Naive B cell (primary cell): ENCODE data around the gene TTC16. TPM values are rescaled to one million over a fixed set of nuclear protein-coding genes. Genes with fewer than 3 reads are reported as not detected.

ENCODE experiments used
- ATAC-seq, 2 donors: fragments of 150-1000 bp; cut with Tn5 transposase; 2 replicates each; pipeline ENCODE4 v1.10.0; 2021; ENCODE audit warnings: low read depth in 2 of 2, mild to moderate bottlenecking in 2 of 2, moderate library complexity in 2 of 2
- DNase-seq: peaks from one replicate; pipeline ENCODE4 v3.0.0; 2022
- H3K27ac Mint-ChIP-seq, 6 donors: one replicate each; pipeline ENCODE4 v1.8.0; 2020 to 2022; ENCODE audit warnings: mild to moderate bottlenecking in 6 of 6, mixed read lengths in 6 of 6, moderate library complexity in 5 of 6, inconsistent platforms in 2 of 6
- H3K27me3 Mint-ChIP-seq, 3 donors: one replicate each; pipeline ENCODE4 v1.8.0; 2021 to 2022; ENCODE audit warnings: mixed read lengths in 3 of 3, mild to moderate bottlenecking in 1 of 3
- H3K36me3 Mint-ChIP-seq, 2 donors: one replicate each; pipeline ENCODE4 v1.8.0; 2020 to 2022; ENCODE audit warnings: mixed read lengths in 2 of 2, inconsistent platforms in 1 of 2, mild to moderate bottlenecking in 1 of 2
- H3K4me1 Mint-ChIP-seq, 3 donors: one replicate each; pipeline ENCODE4 v1.8.0; 2020 to 2022; ENCODE audit warnings: mixed read lengths in 3 of 3, inconsistent platforms in 1 of 3, mild to moderate bottlenecking in 1 of 3, moderate library complexity in 1 of 3
- H3K4me3 Mint-ChIP-seq, 8 donors: one replicate each; pipeline ENCODE4 v1.8.0; 2020 to 2022; ENCODE audit warnings: mild to moderate bottlenecking in 8 of 8, mixed read lengths in 8 of 8, moderate library complexity in 8 of 8, inconsistent platforms in 2 of 8
- H3K9me3 Mint-ChIP-seq, 7 donors: one replicate each; pipeline ENCODE4 v1.8.0; 2020 to 2022; ENCODE audit warnings: mixed read lengths in 7 of 7, mild to moderate bottlenecking in 5 of 7, inconsistent platforms in 2 of 7, moderate library complexity in 1 of 7
- polyA plus RNA-seq, 6 donors: library from polyadenylated mRNA; unstranded; fragments of 300-500 nt; fragmentation: Illumina TruSeq; gene quantifications; one replicate each; pipeline ENCODE4 v1.2.3, GENCODE V29; 2021; ENCODE audit warnings: low read depth in 6 of 6

TTC16 gene
- polyA plus RNA-seq, 6 donors from 2014 or later = 0.66 TPM; not detected in 5

DNA sequence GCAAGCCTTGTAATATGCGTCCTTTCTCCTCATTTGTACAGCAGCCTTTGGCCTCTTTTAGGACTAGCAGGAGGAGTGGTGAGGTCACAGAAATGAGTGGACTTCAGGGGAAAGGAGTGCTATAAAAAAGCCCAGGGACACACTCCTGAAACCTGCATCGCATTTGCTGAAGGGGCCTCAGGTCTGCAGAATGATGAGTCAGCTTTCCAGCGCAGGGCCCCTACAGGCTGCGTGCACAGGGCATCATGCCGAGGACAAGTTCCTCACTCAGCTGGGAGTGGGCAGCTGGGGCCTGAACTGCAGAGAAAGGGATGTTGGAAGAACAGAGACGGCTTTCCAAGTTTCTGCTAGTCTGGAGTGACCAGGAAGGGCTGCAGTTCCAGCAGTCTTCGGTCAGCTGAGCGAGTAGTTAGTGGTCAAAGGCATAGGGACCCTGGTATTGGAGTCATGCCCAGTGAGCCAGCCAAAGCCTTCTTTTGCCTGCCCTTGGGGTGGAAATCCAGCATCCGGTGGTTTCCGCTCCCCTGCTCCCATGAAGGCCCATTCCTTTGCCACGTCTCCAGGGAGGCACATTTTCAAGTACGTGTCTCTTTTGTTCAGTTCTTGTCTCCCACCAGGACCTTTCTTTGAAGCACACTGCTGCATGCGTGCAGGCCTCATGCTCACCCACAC lies 26.4 kb upstream of the TTC16 start:
- H3K27me3 Mint-ChIP-seq = peaks cover 3 to 7% (median 5%) of the 10 kb centered on the region in 3 donors
- H3K36me3 Mint-ChIP-seq = no peaks in the 10 kb centered on the region
- ATAC-seq (no peak), DNase-seq (no peak)
- H3K27ac Mint-ChIP-seq = peak overlapping the region in 2 of 6 donors; percentile 39 to 49
- no peaks in the 10 kb centered on the region for H3K4me1 Mint-ChIP-seq
- H3K9me3 Mint-ChIP-seq = no peaks in the 10 kb centered on the region
- no peak overlapping the region for H3K4me3 Mint-ChIP-seq

DNA sequence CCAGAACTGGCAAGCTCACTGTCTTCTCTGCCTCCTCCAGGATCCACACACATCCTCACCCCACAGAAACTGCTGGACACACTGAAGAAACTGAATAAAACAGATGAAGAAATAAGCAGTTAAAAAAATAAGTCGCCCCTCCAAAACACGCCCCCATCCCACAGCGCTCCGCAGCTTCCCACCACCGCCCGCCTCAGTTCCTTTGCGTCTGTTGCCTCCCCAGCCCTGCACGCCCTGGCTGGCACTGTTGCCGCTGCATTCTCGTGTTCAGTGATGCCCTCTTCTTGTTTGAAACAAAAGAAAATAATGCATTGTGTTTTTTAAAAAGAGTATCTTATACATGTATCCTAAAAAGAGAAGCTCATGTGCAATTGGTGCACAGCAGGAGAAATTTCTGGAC lies 25.1 kb upstream of the TTC16 start:
- Mint-ChIP-seq H3K4me3 (no peak overlapping the region), H3K4me1 (no peaks in the 10 kb centered on the region), H3K27me3 (peaks cover 0 to 5% (median 3%) of the 10 kb centered on the region in 3 donors), H3K36me3 (no peaks in the 10 kb centered on the region), H3K27ac (no peak overlapping the region), H3K9me3 (no peaks in the 10 kb centered on the region)
- no peak for DNase-seq
- no peak for ATAC-seq

DNA sequence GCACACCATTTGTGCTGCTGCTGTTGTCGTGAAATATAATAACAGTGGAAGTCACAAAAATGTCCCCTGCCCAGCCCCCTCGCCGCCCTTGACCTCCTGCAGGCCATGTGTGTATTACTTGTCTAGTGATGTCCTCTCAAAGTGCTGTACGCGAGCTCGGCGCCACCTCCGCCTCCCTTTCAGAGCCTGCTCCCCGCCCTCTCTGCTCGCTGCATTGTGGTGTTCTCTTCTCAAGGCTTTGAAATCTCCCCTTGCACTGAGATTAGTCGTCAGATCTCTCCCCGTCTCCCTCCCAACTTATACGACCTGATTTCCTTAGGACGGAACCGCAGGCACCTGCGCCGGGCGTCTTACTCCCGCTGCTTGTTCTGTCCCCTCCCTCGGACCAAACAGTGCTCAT lies 23.8 kb upstream of the TTC16 start:
- no peak overlapping the region for H3K27ac Mint-ChIP-seq
- peaks cover 0 to 5% (median 0%) of the 10 kb centered on the region in 3 donors for H3K27me3 Mint-ChIP-seq
- peak overlapping the region in 1 of 8 donors; percentile 67 for H3K4me3 Mint-ChIP-seq
- no peaks in the 10 kb centered on the region for H3K36me3 Mint-ChIP-seq
- no peaks in the 10 kb centered on the region for H3K9me3 Mint-ChIP-seq
- no peaks in the 10 kb centered on the region for H3K4me1 Mint-ChIP-seq
- ATAC-seq (no peak), DNase-seq (no peak)

DNA sequence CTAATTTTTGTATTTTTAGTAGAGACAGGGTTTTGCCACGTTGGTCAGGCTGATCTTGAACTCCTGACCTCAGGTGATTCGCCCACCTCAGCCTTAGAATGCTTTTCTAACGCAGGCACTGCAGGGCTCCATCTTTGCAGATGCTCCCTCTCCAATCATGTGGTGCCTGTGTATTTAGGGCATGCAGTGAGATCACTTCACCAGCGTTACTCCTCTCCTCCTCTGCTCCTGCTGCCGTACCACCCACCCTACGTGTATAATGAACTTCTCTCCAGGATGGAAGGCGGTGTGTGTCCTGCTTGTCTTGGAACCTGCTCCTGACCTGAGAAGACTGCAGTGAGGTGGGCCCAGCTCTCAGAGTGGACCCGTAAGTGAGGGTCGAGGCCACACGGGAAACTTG lies 22.7 kb upstream of the TTC16 start:
- Mint-ChIP-seq H3K27ac (no peak overlapping the region), H3K9me3 (no peaks in the 10 kb centered on the region), H3K4me1 (peaks cover 0 to 2% (median 0%) of the 10 kb centered on the region in 3 donors), H3K27me3 (peaks cover 0 to 5% (median 0%) of the 10 kb centered on the region in 3 donors), H3K36me3 (no peaks in the 10 kb centered on the region), H3K4me3 (no peak overlapping the region)
- ATAC-seq = no peak
- DNase-seq = no peak

DNA sequence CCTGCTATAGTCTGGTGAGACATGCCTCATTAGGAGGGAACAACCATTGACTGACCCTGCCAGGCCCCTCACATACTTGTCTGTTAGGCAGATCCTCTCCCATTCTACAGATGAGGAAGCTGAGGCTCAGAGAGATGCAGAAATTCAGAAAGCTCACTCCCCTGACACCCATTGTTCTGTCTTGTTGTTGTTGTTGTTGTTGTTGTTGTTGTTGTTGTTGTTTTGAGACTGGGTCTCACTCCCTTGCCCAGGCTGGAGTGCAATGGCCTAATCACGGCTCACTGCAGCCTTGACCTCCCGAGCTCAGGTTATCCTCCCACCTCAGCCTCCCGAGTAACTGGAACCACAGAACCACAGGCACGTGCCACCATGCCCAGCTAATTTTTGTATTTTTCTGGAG lies 22.2 kb upstream of the TTC16 start:
- Mint-ChIP-seq H3K4me1 (peaks cover 0 to 2% (median 0%) of the 10 kb centered on the region in 3 donors), H3K27ac (peak overlapping the region in 1 of 6 donors; percentile 49), H3K27me3 (peaks cover 0 to 5% (median 0%) of the 10 kb centered on the region in 3 donors), H3K9me3 (no peaks in the 10 kb centered on the region), H3K36me3 (no peaks in the 10 kb centered on the region), H3K4me3 (no peak overlapping the region)
- DNase-seq (no peak), ATAC-seq (no peak)

DNA sequence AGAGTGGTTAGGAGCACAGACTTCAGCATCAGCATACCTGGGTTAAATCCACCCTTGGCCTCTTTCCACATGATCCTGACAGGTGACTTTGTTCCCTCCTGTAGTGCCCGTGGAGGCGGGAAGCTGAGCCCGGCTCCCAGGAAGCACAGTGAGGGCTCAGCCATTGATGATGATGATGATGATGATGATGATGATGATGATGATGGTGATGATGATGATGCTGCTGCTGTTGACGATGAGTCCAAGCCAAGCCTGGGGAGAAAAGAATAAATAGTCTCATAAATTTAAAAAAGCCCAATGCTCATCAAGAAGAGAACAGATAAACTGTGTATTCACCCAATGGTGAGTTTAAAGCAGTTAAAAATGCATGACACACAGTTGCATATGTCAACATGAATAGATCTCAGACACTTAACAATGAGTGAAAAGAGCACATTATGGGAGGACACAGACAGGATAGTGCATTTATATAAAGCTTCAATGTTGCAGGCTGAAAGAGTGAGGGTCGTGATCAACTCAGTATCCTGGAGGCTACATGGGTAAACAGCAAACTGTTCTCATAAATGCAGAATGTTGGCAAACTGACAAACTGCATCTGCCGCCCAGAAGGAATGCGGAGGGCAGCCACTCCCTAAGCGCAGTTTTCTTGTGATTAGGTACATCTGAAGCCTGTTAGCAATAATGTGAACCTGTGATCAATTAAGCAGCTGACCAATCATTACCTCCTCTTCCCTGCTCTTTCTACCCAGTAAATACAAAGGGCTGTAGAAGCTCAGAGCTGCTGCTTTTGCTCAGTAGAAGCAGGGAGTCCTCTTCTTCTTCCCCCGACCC lies 20.8 kb upstream of the TTC16 start:
- Mint-ChIP-seq H3K4me1 (peaks cover 8 to 15% (median 10%) of the 10 kb centered on the region in 3 donors), H3K27ac (no peak overlapping the region), H3K4me3 (no peak overlapping the region), H3K27me3 (peaks cover 0 to 5% (median 0%) of the 10 kb centered on the region in 3 donors), H3K9me3 (no peaks in the 10 kb centered on the region), H3K36me3 (no peaks in the 10 kb centered on the region)
- DNase-seq = no peak
- ATAC-seq = no peak

DNA sequence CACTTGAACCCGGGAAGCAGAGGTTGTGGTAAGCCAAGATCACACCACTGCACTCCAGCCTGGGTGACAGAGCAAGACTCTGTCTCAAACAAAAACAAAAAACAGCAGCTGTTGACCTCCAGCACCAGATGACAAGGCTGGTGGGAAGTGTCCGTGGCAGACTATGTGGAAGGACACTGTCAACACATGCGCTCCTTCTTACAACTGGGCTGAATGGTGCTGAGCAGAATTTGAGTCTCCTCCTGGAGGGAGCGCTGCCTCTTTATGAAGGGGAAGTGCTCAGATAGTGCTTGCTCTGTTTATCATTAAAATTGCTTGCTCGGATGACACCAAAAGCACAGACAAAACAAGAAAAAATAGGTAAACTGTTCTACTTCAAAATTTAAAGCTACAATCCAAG lies 18.3 kb upstream of the TTC16 start:
- Mint-ChIP-seq H3K27me3 (no peaks in the 10 kb centered on the region), H3K27ac (peak overlapping the region in 3 of 6 donors; percentile 20 to 86 (median 58)), H3K36me3 (no peaks in the 10 kb centered on the region), H3K9me3 (no peaks in the 10 kb centered on the region), H3K4me1 (peaks cover 10 to 18% (median 14%) of the 10 kb centered on the region in 3 donors), H3K4me3 (peak overlapping the region in 3 of 8 donors; percentile 6 to 91 (median 67))
- ATAC-seq (no peak), DNase-seq (no peak)

DNA sequence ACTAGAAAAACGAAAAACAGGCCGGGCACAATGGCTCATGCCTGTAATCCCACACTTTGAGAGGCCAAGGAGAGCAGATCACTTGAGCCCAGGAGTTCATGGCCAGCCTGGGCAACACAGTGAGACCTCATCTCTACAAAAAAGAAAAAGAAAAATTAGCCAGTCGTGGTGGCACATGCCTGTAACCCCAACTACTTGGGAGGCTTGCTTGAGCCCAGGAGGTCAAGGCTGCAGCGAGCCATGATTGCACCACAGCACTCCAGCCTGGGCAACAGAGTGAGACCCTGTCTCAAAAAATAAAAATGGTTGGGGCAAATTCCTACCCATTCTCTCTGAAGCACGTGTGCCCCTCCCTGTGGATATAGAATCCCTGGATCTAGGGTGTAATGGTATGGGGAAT lies 17.5 kb upstream of the TTC16 start:
- Mint-ChIP-seq H3K4me3 (peak overlapping the region in 5 of 8 donors; percentile 58 to 91 (median 63)), H3K9me3 (no peaks in the 10 kb centered on the region), H3K27me3 (no peaks in the 10 kb centered on the region), H3K4me1 (peaks cover 10 to 18% (median 14%) of the 10 kb centered on the region in 3 donors), H3K36me3 (no peaks in the 10 kb centered on the region), H3K27ac (no peak overlapping the region)
- DNase-seq = no peak
- no peak for ATAC-seq

DNA sequence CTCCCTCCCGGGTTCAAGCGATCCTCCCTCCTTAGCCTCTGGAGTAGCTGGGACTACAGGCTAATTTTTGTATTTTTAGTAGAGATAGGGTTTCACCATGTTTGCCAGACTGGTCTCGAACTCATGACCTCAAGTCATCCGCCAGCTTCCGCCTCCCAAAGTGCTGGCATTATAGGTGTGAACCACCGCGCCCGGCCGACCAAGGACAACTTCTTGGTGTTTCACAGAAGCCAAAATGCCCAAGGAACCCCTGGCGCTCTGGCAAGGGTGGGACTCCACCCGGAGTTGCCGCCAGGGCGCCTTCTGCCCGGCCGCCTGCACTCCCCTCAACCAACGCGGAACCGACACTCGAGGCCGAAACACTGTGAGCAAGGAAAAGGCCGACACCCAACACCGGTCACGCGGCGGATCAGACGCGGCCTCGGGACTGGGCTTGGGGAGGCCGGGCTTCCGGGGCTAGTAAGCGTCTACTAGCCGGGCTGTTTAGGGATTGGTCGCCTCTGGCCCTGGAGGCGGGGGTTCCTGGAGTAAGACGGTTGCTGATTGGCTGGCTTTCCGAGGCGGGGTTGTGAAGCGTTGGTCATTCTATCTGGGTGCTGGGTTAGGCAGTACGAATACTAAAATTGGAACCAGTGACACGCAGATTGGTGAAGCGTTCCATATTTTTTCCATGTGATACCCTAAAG lies 16.8 kb upstream of the TTC16 start:
- Mint-ChIP-seq H3K27ac (peak overlapping the region; percentile 36 to 96 (median 90)), H3K4me1 (peaks cover 10 to 18% (median 14%) of the 10 kb centered on the region in 3 donors), H3K27me3 (no peaks in the 10 kb centered on the region), H3K4me3 (peak overlapping the region; percentile 76 to 91 (median 88)), H3K9me3 (no peaks in the 10 kb centered on the region), H3K36me3 (no peaks in the 10 kb centered on the region)
- ATAC-seq (peak; percentile 96 to 99), DNase-seq (peak; percentile 86)

DNA sequence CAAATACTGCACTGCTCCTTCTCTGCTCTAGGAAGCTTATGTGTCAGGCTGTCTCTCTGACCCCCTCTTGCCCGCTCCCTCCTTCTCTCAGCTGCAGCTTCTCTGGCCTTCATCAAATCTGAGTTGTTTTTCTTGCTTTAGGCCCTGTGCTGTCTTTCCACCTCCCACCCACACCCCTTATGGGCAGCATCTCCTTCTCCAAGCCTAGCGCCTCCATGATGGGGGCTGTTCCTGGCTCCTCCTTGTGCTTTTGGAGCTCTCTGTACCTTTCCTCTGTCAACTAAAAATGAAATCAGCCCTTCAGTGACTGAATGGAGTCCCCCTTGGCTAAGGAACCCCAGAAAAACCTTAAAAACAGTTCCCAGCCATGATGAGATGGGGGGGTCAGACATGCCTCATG lies 15.7 kb upstream of the TTC16 start:
- ATAC-seq = no peak
- no peak for DNase-seq
- Mint-ChIP-seq H3K9me3 (no peaks in the 10 kb centered on the region), H3K27ac (peak overlapping the region in 3 of 6 donors; percentile 14 to 96 (median 36)), H3K36me3 (no peaks in the 10 kb centered on the region), H3K4me3 (peak overlapping the region in 7 of 8 donors; percentile 15 to 89 (median 85)), H3K27me3 (no peaks in the 10 kb centered on the region), H3K4me1 (peaks cover 10 to 18% (median 14%) of the 10 kb centered on the region in 3 donors)

DNA sequence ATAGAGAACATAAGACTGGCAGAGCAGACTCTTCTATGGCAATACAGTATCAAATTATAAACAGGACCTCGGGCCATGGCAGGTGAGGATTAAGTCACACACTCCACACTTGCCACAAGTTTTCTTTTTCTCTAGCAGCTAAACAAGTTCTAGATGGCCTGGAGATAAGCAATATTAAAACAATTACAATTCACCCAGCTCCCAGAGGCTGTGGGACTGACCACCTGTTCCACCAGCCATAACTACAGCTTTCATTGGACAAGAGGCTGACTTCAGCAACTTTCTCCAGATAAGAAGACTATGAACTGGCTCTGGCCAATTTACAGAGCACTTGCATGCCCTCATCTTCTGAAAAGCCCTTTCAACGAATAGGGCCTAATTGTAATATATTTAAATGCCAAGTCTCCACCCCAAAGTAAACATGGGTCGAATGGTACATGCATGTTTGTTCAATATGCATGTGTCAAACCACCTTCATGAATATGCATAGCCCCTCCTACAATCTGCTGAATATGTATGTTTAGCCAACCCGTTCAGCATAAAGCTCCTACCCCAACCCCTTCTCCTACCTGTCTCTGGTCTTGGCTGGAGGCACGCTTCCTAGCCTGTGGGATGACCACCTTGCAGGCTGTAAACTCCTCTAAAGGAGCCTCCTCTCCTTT lies 15.2 kb upstream of the TTC16 start:
- no peak for ATAC-seq
- Mint-ChIP-seq H3K4me1 (peaks cover 10 to 18% (median 14%) of the 10 kb centered on the region in 3 donors), H3K9me3 (no peaks in the 10 kb centered on the region), H3K4me3 (peak overlapping the region in 3 of 8 donors; percentile 47 to 88 (median 76)), H3K27ac (peak overlapping the region in 2 of 6 donors; percentile 39 to 49), H3K36me3 (no peaks in the 10 kb centered on the region), H3K27me3 (no peaks in the 10 kb centered on the region)
- DNase-seq = no peak

DNA sequence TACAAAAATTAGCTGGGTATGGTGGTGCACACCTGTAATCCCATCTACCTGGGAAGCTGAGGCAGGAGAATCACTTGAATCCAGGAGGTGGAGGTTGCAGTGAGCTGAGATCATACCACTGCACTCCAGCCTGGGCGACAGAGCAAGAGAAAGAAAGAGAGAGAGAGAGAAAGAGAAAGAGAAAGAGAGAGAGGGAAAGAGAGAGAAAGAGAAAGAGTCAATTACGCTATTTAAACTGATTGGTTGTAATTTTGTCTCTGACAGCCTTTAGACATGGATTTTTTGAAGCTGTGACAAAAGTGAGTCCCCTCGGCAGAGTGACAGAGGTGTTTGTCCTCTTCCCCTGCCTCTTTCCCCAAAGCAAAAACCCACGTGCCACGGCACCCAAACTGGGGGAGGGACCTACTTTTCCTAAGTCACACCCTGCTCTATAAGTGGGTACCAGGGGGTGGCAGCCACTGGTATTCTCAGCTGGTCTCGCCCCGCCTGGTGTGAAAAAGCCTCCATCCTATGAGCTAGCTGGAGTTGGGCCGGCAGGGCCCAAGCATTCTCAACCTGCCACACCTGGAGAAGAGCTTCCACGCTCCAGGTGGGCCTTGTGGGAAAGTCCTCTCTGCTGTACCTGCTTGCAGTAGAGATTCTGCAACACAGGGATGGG lies 12.5 kb upstream of the TTC16 start:
- H3K27me3 Mint-ChIP-seq = no peaks in the 10 kb centered on the region
- H3K36me3 Mint-ChIP-seq = no peaks in the 10 kb centered on the region
- no peak overlapping the region for H3K4me3 Mint-ChIP-seq
- H3K4me1 Mint-ChIP-seq = peaks cover 14 to 21% (median 17%) of the 10 kb centered on the region in 3 donors
- H3K9me3 Mint-ChIP-seq = no peaks in the 10 kb centered on the region
- ATAC-seq = no peak
- no peak overlapping the region for H3K27ac Mint-ChIP-seq
- DNase-seq = no peak
